HG03460 (cell line): ENCODE data around the gene GPX4.

Experiments
- ATAC-seq: cut with Tn5 transposase; IDR thresholded peaks from one replicate; pipeline ENCODE4 v1.9.1; 2021; ENCODE audit not compliant: unreplicated experiment

Gene GPX4

GRCh38 chr19:1084024-1084868, 19.5 kb upstream of the GPX4 start:
- no peak for ATAC-seq

- no peak for ATAC-seq
These were observed 18.6 kb upstream of the GPX4 start for GRCh38 chr19:1085053-1085658.

- no peak for ATAC-seq
These were observed 17.9 kb upstream of the GPX4 start for GRCh38 chr19:1085676-1086442.

- ATAC-seq, result no peak
These were observed 17.2 kb upstream of the GPX4 start for GRCh38 chr19:1086613-1087012.

- ATAC-seq, result no peak
These were observed 15.9 kb upstream of the GPX4 start for GRCh38 chr19:1087813-1088415.

- no peak for ATAC-seq
These were observed 15.3 kb upstream of the GPX4 start for GRCh38 chr19:1088416-1089010.

- ATAC-seq, result no peak
These were observed 14.5 kb upstream of the GPX4 start for GRCh38 chr19:1089126-1089771.

- no peak for ATAC-seq
These were observed 13.9 kb upstream of the GPX4 start for GRCh38 chr19:1089891-1090290.

GRCh38 chr19:1090731-1091543, 12.9 kb upstream of the GPX4 start:
- ATAC-seq, result no peak

GRCh38 chr19:1091544-1092175, 12.1 kb upstream of the GPX4 start:
- no peak for ATAC-seq

- ATAC-seq, result no peak
These were observed 10.5 kb upstream of the GPX4 start for GRCh38 chr19:1093330-1093729.

- no peak for ATAC-seq
These were observed 9.8 kb upstream of the GPX4 start for GRCh38 chr19:1093811-1094553.

- no peak for ATAC-seq
These were observed 9.2 kb upstream of the GPX4 start for GRCh38 chr19:1094655-1094977.

GRCh38 chr19:1094978-1095701, 8.7 kb upstream of the GPX4 start, which contains the start of gene POLR2E:
TSS of gene POLR2E (minus strand) at chr19:1095375. CDS start at chr19:1095315, 60 bp downstream.
- ATAC-seq, result peak; percentile 83

- no peak for ATAC-seq
These were observed 6.0 kb upstream of the GPX4 start for GRCh38 chr19:1097810-1098176.

GRCh38 chr19:1098177-1099051, 5.4 kb upstream of the GPX4 start:
- no peak for ATAC-seq

GRCh38 chr19:1101337-1101698, 2.5 kb upstream of the GPX4 start:
- ATAC-seq, result no peak
